ENCODE results near the gene AMOTL2.
A peak's percentile ranks its signal among the peaks of the same experiment; 100 is the strongest.

AMOTL2 gene

DNA sequence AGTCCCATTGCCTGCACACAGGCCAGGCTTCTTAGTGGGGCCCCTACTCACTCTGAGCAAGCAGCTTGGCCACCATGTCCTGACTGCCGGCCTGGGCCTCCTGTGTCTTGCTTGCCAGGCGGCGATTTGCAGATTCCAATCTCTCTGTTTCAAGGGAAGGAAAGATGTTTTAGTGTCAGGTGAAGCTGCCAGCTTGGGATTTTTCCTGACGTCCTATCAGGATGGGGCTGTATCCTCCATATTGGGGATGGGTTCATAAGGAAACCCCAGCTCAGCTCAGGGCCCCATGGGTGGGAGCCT is 8.5 kb downstream of the AMOTL2 start:
- DNase-seq: no peak

DNA sequence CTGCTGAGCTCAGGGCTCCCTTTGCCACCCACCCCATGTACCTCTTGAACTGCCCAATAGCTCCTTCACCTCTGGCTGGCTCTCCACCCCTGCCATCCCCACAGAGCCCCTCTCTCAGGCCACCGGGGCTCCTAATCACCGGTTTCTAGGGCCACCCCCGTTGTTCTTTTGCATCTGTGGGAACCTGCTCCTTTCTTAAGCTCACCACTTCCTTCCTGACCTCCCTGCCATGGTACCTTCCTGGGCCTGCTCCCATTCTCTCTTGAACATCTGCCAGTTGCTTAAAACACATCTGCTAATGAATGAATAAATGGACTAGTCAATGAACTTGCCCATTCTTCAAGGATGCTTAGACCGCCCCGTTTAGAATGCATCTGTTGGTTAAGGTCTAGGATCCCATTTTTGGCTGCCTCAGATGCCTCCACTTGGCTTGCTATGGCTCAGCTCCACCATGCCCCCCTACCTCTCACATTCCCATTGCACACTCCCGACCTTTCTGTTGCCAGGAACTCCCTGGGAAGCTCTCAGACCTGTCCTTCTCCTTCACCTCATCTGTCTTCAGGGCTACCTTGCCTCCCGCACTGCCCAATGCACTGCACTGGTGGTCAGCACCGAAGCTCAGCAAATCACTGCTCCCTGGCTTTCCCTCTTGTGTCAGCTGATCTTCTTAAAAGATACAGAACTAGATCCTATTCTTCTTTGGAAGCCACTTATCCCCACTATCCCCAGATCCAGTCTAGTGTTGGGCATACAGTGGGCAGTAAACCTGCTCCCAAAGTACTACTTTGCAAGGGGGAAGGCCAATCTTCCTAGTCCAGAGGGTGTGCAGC is 9.1 kb downstream of the AMOTL2 start:
- DNase-seq: no peak

DNA sequence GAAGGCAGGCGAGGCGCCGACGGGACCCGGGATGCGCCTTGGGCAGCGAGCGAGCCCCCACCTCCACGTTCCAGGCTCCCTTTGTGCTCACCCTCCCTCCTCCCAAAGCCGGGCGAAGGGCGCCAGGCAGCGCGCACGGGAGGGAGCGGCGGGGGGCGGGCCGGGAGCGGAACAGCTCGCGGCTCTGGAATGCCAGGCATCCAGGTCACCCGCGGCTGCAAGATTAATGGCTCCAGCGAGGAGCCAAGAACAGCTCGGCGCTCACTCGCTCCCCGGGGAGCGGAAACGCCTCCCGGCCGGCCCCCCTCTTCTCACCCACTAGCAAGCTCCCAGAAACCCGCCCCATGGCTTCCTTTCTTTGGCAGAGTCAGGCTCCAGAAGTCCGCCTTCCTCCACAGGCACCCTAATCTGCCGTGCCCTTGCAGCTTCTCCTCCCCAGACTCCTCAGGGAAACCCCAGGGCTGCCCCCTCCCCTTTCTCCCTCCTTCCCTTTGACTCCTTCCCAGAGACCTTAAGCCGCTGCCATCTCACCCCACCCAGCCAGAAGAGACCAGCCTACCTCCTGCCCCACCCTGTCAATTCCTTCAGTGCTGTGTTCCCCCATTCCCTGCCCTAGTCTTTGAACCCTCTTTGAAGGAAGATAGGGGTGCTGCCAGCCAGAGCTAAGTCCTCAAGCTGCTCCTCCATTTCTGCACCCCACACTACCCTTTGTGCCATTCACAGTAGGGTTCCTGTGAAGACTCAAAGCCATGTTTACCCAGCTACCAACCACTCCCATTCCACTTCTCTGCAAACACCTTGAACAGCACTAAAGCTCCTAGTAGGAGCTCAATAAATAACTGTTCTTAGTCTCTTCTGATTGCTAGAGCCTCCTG is 9.9 kb downstream of the AMOTL2 start:
- no peak for DNase-seq

DNA sequence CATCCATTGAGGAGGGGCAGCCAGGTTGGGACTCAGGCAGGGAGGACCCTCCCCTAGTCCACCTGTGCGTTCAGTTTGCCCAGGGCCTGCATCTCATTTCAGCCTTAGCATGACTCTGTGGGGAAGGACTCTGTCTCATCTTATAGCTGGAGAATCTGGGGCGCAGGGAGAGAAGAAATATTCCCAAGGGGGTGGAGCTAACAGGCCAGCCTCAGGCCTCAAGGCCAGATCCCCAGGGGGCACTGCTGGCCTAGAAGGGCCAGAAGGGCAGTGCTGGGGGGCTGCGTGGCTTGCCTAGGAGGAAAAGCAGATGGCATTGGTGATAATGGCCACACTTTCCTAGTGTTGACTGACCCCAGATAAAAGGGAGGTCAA is 10.9 kb downstream of the AMOTL2 start:
- DNase-seq: no peak

DNA sequence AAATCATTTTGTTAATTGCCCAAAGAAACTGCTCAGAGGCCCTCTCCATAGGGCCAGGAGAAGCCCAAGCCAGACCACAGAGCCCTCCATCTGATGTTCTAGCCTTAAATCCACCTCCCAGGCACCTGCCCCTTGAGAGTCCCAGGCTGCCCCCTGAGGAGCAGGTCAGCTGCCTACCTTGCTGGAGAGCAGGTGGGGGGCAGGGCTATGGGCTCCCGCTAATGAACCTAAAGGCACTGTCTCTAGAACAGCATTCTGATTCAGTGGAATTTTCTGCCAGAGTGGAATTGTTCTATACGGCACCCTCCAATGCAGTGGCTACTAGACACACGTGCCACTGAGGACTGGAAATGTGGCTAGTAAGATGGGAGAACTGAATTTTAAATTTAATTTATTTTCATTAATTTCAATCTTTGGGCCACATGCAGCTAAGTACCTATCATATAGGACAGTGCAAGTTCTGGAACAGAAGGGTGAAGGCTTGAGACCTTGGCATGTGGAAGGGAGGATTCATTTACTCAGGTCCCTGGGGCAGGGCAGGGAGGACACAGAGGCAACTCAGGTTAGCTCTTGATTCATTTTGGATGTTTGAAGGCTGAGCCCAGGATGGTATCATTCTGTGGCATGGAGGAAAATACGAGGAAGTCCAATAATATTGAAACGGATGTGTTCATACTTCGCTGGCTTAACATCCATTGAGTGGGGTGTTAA is 11.4 kb downstream of the AMOTL2 start:
- no peak for DNase-seq

DNA sequence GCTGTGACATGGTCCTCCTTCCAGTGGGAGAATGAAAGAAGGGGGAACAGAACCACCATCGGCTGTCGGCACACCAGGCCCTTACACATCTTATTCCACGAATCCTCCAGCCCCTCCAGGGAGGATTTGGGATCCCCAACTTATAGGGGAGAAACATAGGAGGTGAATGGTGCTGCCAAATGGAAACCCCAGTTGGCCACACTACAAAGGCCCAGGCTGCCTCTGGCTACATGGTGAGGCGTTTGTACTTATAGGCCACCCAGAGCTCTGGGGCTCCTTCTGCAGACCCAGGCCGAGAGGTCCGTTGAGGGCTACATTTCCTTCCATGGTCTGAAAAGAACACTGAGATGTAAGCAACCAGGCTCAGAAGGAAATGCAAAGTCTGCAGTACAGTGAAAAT is 12.0 kb downstream of the AMOTL2 start:
- DNase-seq: no peak

DNA sequence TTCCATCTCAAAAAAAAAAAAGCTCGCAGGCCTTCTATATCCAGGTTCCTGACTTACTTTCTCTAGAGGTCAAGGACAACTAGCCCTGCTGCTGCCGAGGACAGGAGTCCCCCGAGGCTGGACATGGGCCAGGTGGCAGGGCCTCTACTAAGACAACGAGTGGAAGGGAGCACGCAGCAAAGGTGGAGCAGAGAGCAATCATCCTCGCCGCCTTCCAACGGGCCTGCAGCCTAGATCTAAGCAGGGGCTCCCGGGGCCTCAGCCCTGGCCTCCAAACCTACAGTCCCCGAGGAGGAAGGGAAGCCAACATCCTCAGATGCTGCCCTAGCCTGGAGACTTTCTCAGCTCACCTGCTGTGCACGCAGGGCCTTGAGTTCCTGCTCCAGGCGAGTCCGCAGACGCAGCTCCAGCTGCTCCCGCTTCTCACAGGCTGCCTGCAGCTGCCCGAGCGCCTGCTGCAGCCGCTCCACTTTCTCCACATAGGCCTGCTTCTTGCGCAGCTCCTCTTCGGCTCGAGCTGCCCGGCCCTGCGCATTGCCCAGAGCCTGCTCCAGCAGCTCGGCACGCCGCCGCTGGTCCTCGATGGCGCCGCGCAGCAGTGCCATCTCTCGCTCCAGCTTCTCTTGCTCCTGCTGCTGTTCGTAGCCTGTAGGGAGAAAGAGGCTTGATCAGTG is 12.9 kb downstream of the AMOTL2 start:
- DNase-seq: peak in 1 of 2 experiments; percentile 14

DNA sequence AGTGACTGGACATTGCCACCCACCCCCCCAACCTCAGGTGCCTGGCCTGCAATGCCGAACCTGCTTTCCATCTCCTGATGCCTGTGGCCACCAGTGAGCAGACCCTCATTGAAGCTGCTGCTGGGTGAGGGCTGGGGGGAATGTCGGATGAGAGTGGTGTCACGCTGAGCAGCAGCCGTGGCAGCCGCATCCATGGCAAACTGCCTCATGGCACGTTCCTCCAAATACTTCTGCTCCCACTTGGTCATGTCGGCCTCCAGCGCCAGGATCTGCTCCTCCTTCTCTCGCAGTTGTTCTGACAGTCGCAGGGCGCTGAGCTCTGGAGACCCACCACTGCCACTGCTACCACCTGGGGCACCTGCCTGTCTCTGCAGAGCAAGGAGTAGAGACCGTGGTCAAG is 14.2 kb downstream of the AMOTL2 start:
- DNase-seq: no peak

DNA sequence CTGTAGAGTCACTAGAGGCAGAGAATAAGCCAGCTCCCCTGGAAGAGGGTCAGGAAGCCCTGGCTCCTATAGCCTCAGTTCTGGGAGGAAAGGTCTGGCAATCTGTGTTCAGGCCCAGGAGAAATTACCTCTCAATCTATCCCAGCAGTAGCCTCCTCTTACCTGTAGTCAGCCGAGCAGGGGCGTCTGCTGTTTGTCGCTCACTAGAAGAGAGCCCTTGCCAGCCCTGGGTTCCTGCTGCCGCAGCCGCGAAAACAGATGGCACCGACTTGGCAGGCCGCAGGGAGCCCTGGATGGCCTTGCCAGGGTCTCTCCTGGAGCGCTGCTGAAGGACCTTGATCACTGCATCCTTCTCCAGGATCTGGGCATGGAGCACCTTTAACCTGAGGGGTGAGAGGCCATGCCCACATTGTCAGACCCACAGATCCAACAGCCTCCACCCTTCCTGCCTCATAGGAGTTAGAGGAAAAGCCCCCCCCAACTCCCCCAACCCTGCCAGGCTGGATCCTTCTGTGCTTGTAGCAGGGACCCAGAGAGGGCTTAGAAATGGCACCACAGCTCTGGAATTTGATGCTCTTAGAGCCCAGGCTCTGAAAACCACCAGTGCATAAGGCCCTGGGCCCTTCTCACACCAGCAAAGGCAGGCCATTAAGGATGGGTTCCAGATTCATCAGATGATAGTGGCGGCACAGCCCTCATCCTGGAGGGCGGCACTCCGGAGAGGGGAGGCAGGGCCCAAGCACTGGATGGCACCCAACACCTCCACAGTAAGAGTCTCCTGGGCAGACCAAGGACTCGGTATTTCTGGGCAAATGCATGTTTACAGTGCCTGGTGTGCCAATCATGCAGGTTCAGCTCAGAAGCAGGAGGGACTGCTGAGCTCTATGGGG is 14.9 kb downstream of the AMOTL2 start:
- DNase-seq: peak; percentile 56 to 80

DNA sequence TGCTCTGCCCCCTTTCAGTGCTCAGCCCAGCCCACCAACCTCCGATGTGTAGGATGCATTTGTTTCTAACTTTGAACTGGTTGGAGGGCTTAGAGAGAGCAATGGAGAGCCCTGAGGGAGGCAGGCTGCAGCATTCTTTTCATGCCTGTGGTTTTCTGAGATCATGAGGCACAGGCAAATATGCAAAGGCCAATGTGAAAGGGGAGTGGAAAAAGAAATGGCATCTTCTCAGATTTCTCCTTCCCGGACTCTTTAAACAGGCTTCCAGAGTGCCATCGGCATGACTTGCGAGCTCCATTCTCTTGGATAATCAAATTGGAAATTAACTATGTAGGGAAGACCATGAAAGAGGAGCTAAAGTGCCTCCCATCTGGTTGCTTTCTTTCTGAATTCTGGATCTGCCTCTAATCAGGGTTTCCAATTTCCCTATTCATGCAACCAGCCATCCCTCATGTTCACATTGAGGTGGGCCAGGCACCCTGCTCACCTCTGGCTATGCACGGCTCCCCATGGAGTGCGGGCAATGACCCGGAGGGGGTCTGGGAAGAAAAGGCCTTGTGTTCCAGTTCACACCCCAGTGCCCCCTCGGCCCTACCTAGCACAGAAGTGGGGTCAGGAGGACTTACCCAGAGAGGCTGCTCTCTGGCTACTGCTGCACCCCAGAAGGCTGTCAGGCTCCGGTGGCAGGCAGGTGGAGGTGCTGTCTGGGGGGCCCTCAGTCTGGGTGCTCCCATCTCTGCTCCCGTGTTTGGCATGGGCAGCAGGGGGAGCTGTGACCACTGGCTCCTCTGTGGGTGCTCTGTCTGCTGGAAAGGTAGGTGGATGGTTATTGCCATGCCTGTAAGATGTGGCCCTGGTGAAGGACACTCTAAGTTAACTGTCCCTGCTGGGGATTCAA is 16.1 kb downstream of the AMOTL2 start:
- DNase-seq: peak in 1 of 2 experiments; percentile 76

DNA sequence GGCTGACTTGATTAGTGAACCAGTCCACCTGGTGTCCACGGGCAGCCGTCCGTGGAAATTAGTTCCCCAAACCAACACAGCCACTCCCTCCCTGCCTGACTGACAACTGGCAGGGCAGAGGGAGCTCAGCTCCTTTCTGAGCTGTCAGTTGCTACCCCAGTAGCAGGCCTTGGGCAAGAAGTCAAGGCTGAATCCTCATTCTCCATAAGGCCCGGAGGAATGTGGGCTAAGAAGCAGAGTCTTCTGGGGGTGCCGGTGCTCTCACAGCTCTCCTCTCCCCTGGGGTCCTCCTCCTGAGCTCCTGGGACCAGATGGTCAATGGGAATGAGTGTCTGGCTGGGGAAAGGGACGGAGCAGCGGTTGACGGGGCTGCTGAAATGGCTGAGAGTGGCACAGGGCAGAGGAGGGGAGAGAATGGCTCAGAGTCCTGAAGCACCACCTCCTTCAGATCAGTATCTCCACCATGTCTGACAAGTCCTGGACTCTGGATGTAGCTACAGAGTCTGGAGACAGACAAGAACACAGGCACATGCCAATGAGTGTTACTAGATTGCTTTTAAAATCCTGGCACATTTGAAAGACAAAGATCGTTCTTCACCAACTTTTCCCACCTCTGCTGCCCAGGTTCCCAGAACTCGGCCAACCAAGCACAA is 16.9 kb downstream of the AMOTL2 start:
- peak in 1 of 2 experiments; percentile 21 for DNase-seq

DNA sequence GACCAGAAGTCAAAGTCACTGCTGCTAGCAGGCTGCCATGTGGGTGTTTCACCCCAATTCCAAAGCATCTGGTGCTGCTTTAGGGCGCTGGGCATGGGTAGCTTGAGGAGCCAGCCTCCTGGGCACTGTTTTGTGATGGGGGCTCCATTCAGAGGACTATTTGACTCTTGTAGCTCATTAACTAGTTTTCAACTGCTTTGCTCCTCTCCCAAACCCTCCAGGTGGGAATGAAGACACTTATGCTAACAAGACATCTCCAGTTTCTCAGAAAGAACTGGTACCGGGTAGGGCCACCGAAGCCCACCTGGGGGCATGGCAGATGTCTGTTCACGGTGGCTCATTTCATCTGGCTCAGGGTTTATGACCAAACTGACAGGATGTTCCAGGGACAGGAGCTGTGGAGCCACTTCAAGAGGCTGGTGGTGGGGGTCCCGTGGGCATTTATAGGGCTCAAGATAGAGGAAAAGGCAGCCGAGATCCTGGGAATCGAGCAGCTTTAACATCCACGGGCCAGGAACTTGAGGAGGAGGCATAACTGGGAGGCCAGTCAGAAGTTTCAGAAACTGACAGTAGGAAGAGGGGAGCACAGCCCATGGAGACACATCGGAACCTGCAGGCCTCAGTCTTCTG is 17.7 kb downstream of the AMOTL2 start:
- peak in 1 of 2 experiments; percentile 68 for DNase-seq

DNA sequence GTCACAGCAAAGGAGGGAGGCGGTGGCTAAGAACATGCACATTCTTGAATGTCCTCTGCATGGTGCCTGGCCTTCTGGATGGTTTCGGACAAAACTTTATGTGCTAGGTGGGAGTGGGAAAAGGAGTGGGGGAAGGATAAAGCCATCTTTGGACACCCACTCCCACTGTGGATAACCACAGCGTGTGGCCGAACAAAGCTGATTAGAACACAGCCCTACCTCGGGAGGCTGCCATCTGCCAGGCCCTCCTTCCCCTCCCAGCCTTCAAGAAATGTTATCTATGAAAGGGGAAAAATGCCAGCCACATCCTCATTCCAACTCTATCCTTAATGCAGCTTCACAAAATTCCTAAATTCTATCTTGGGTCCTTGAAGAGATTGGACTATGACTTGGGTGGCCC is 18.8 kb downstream of the AMOTL2 start:
- DNase-seq: peak in 1 of 2 experiments; percentile 66

DNA sequence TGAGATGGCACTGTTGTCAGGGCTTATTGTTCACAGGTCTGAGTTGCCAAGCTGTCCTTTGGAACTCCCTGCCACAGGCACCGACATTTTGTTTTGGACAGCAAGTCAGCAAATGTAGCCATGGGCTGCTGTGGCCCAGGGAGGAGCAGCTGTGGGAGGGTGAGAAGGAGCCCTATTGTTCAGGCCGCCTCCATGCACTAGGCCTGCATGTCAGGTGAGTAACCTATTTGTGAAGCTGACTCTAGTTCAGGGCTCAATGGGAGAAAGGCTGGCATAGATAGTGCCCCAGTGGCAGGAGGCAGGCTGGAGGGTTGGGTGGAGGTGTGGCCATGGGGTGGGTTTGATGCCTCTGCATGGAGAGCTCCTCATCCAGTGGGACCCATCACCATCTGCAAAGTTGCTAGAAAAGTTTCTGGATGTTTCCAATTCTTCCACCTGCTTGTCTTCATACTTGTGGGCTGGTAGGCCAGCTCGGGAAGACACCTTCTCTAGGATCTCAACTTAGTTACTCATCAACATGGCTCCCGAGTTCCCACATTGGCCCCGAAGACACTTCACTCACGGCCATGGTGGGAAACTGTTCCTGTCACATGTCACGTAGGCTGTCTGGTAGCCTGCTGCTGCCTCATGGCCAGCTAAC is 19.5 kb downstream of the AMOTL2 start:
- no peak for DNase-seq

DNA sequence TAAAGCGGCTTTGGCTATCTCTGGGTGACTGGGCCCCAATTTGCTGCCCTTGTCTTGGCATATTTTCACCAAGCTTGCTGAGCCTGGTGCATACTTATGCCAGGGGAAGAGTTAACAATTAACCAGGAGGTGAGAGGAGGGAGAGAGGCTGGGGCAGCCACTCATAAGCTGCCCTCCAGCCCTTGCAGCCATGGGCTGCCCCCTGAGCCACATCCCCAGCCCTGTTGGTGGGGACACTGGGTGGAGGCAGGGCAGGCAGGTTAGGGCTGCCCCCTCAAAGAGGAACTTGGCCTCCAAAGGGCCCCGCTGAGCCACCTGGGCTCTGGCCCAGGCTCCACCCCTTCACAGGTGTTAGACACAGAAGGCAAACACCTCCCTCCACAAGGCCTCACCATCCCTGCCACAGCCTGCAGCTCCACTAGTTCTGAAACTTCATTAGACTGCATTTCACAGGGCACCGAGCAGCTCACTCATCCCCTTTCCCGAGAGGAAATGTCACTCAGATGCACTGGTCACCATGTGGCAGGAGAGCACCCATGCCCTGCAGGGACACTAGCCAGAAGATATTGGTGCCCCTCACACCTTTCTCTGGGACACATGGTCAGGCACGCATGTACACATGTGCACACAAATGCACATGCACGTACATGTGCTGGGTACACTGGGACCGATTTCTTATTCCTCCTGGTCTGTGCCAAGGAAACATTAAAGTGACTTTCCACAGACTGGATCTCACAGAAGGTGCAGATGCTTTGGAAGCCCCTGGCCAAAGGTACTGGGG is 20.2 kb downstream of the AMOTL2 start:
- DNase-seq: no peak

DNA sequence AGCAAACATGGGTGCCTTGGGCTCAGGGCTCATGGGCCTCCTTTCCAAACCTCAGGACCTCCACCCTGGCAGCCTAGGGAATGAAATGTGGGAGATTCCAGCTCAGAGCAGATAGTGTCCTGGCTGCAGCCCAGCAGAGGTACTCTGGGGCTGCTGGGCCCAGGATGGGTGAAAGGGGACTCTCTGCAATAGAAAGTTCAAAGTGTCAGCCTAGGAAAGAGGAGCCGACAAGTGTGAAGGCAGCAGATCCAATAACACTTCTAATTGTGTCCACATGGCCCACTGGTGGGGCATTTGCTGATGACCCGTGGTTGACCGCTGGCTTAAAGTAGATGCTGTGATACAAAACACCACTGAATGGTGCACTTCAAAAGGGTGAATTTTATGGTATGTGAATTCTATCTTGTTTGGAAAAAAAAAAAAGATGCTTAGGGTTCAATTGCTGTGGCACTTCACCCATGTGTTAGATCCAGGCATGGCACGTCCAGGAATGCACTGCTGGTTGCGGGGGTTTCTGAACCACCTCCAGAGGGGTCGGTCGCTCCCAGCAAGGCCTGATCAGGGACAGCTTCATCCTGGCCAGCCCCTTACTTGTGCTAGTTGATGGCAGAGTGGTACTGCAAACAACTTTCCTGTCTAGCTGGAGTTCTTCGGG is 20.9 kb downstream of the AMOTL2 start:
- DNase-seq: no peak

DNA sequence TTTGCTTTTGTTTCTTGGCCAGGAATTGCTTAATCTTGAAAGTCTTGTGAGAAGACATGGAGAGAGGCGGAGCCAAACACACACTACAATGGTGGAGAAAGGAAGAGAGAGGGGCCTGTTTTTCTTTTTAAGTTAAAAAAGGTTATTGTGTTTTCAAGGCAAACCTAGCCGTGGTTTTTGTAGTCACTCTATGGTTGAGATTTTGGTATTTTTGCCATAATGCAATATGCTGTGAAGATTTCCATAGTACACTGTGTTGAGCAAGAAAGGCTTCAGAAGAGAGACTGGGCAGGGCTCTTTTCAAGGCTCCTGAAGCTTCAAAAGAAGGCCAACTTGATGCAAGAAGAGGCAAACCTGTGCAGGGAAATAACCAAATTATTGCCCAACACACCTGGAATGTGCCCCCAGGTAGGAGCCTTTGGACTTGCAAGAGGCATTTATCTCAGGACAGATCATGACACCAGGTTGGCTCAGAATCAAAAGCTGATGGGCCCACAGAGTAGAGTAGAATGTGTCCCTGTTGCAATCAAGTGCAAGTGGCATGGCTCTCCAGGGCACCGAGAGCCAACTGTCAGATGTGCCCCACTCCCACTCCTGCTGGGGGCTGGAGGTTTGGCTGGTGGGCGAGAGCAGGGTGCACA is 22.1 kb downstream of the AMOTL2 start:
- no peak for DNase-seq

All from NCI-H524 (cell line).